ENCODE data around the gene WDR12. TPM values are rescaled to one million over a fixed set of nuclear protein-coding genes. Genes with fewer than 3 reads are reported as not detected.

Gene WDR12
- total and polyA plus RNA-seq, 2 of the 13 experiments (the other 11 are each of a cell fraction or from before 2014, with no cell fraction given): 94.4 to 216 TPM

- TF ChIP-seq DZIP1 (CRISPR knock-in tag; IDR thresholded peaks at IDR 0.05): no peak
- TF ChIP-seq POLR2G (IDR thresholded peaks at IDR 0.05; ENCODE audit: low read depth, low read length): peak; percentile 90
- TF ChIP-seq NFRKB (IDR thresholded peaks at IDR 0.05): no peak
- no peak for TF ChIP-seq ZNF513 (CRISPR knock-in tag; conservative IDR thresholded peaks at IDR 0.05)
- TF ChIP-seq, protein P1, sequence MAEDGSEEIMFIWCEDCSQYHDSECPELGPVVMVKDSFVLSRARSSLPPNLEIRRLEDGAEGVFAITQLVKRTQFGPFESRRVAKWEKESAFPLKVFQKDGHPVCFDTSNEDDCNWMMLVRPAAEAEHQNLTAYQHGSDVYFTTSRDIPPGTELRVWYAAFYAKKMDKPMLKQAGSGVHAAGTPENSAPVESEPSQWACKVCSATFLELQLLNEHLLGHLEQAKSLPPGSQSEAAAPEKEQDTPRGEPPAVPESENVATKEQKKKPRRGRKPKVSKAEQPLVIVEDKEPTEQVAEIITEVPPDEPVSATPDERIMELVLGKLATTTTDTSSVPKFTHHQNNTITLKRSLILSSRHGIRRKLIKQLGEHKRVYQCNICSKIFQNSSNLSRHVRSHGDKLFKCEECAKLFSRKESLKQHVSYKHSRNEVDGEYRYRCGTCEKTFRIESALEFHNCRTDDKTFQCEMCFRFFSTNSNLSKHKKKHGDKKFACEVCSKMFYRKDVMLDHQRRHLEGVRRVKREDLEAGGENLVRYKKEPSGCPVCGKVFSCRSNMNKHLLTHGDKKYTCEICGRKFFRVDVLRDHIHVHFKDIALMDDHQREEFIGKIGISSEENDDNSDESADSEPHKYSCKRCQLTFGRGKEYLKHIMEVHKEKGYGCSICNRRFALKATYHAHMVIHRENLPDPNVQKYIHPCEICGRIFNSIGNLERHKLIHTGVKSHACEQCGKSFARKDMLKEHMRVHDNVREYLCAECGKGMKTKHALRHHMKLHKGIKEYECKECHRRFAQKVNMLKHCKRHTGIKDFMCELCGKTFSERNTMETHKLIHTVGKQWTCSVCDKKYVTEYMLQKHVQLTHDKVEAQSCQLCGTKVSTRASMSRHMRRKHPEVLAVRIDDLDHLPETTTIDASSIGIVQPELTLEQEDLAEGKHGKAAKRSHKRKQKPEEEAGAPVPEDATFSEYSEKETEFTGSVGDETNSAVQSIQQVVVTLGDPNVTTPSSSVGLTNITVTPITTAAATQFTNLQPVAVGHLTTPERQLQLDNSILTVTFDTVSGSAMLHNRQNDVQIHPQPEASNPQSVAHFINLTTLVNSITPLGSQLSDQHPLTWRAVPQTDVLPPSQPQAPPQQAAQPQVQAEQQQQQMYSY (CRISPR knock-in tag; IDR thresholded peaks at IDR 0.05): no peak
- TF ChIP-seq, protein P2, sequence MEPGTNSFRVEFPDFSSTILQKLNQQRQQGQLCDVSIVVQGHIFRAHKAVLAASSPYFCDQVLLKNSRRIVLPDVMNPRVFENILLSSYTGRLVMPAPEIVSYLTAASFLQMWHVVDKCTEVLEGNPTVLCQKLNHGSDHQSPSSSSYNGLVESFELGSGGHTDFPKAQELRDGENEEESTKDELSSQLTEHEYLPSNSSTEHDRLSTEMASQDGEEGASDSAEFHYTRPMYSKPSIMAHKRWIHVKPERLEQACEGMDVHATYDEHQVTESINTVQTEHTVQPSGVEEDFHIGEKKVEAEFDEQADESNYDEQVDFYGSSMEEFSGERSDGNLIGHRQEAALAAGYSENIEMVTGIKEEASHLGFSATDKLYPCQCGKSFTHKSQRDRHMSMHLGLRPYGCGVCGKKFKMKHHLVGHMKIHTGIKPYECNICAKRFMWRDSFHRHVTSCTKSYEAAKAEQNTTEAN (CRISPR knock-in tag; conservative IDR thresholded peaks at IDR 0.05): no peak
- TF ChIP-seq ZNF367 (CRISPR knock-in tag; IDR thresholded peaks at IDR 0.05; ENCODE audit: borderline replicate concordance): no peak
- TF ChIP-seq ZFX (CRISPR knock-in tag; IDR thresholded peaks at IDR 0.05; ENCODE audit: low read depth): 0 out of 2 replicates have a peak, but pooled peaks have one; percentile 26
- TF ChIP-seq ZNF564 (CRISPR knock-in tag; IDR thresholded peaks at IDR 0.05): no peak
- TF ChIP-seq EP300 (IDR thresholded peaks at IDR 0.05; ENCODE audit: low read depth in 2 of 2, low read length in 2 of 2): no peak
- no peak for TF ChIP-seq EP300 (CRISPR knock-in tag; IDR thresholded peaks at IDR 0.05; ENCODE audit: borderline replicate concordance)
- TF ChIP-seq MEF2D (CRISPR knock-in tag; IDR thresholded peaks at IDR 0.05): peak; percentile 58; the same call in 1 of the 2 replicates
- TF ChIP-seq RAD21 (CRISPR knock-in tag; IDR thresholded peaks at IDR 0.05): no peak; the same call in 1 of the 2 replicates
- no peak for TF ChIP-seq CBX2 (IDR thresholded peaks at IDR 0.05; ENCODE audit: low read depth, low read length)
- TF ChIP-seq CBX2 (CRISPR knock-in tag; IDR thresholded peaks at IDR 0.05; ENCODE audit: low read depth): no peak
- TF ChIP-seq NFE2 (CRISPR knock-in tag; IDR thresholded peaks at IDR 0.05): no peak
- no peak; the same call in 1 of the 2 replicates for TF ChIP-seq MIXL1 (CRISPR knock-in tag; IDR thresholded peaks at IDR 0.05)
- peak; percentile 75 for TF ChIP-seq ONECUT2 (CRISPR knock-in tag; IDR thresholded peaks at IDR 0.05)
Measured at GRCh38 chr2:202911512-202912341, at the start of gene WDR12, which contains the start of gene CARF (continued).
